GM12864 (cell line): ENCODE measurements around the gene ZMAT5.

ENCODE experiments used
- DNase-seq: peaks from one replicate; pipeline ENCODE4 v3.0.0-alpha.2; 2011; ENCODE audit warnings: low read depth
- H3K4me3 ChIP-seq: 2 replicates; pipeline ENCODE4 v1.5.1; 2011; ENCODE audit warnings: mild to moderate bottlenecking, low read depth, low read length, control low read depth
- TF ChIP-seq, protein P1 (sequence below): IDR thresholded peaks from 2 replicates; pipeline ENCODE4 v1.5.1; 2011; ENCODE audit warnings: low read depth, mild to moderate bottlenecking, moderate library complexity, low read length, control low read depth, inconsistent platforms; ENCODE audit errors: missing control alignments

ZMAT5 gene

DNA sequence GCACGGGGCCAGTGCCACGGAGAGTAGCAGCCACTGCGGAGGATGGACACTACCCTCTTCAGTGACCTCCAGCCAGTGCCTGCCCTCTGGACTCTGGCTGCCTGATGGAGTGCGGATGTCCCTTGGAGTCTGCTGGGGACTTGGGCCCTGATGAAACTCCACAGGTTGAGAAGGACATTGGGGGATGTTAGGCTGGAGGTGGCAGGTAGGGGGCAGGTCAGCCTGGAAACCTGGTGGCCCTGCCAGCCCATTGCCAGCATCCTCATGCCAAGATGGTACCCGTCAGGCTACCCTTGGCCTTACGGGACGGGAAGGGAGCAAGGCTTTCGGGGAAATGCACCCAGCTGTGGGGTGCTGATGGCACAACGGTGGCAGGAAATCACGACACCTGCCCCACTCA is 43.0 kb downstream of the ZMAT5 start:
- no peak for DNase-seq
- no peak overlapping the region for H3K4me3 ChIP-seq
- TF ChIP-seq, protein P1, sequence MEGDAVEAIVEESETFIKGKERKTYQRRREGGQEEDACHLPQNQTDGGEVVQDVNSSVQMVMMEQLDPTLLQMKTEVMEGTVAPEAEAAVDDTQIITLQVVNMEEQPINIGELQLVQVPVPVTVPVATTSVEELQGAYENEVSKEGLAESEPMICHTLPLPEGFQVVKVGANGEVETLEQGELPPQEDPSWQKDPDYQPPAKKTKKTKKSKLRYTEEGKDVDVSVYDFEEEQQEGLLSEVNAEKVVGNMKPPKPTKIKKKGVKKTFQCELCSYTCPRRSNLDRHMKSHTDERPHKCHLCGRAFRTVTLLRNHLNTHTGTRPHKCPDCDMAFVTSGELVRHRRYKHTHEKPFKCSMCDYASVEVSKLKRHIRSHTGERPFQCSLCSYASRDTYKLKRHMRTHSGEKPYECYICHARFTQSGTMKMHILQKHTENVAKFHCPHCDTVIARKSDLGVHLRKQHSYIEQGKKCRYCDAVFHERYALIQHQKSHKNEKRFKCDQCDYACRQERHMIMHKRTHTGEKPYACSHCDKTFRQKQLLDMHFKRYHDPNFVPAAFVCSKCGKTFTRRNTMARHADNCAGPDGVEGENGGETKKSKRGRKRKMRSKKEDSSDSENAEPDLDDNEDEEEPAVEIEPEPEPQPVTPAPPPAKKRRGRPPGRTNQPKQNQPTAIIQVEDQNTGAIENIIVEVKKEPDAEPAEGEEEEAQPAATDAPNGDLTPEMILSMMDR: no peak

DNA sequence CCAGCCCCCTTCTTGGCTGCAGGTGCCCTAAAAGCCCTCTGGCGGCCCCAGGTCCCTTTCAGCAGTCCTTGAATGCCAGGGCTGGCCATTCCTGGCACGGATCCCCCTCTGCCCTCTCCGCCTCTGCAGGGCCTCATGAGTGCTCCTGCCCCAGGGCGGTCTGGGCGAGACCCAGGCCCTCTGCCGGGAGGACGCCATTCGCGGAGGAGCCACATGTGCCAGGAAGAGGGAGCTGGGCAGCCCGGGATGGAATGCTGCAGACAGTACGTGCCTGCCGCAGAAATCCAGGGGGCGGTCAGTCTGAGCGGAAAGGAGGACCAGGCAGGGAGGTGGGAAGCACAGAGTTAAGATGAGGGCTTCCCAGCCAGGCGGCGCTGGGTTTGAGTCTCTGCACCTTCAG is 44.2 kb downstream of the ZMAT5 start:
- no peak for DNase-seq

DNA sequence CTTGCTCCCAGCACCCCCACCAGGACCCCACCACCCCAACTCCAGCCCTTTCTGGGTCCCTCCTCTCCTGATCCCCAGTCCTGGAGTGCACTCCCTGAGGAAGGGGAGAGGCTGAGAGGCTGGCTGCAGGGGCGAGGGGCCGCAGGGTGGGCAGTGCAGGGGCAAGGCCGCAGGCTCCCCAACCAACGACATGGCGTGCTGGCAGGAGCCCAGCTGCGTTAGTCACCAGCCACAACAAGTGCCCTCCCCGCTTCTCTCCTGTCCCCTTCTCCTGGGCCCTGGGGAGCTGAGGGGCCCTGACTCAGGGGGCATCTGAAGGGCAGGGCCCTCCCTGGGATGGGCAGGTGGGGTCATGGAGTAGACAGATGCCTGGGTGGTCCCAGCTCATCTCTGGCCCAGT is 44.7 kb downstream of the ZMAT5 start:
- no peak for DNase-seq
- TF ChIP-seq, protein P1: no peak
- no peak overlapping the region for H3K4me3 ChIP-seq

More for the DNA sequence above, 44.2 kb downstream of the ZMAT5 start:
- TF ChIP-seq, protein P1: no peak
- H3K4me3 ChIP-seq: no peak overlapping the region

DNA sequence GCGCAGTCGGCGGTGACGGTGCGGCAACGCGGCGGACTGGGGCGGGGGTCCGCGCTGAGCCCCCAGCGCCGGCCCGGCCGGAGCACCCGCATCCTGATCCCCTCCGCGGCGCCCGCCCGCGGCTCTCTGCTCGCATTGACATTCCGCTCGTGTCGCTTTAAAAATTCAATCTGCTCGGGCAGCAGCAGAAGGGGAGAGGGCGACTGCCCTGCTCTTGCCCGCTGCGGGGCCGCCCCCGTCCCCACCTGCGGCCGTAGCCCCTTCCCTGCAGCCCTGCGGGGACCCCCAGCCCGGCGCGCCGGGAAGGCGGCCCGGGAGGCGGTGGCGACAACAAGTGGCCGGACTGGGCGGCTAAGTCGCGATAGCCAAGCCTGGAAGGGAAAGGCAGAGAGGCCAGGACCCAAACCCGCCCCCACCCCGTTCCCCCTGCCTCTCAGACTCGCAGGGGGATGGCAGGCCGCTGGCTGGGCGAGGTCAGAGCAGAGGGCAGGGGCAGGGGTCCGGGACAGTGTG is 45.9 kb downstream of the ZMAT5 start:
- H3K4me3 ChIP-seq: no peak overlapping the region
- TF ChIP-seq, protein P1: no peak
- DNase-seq: no peak

DNA sequence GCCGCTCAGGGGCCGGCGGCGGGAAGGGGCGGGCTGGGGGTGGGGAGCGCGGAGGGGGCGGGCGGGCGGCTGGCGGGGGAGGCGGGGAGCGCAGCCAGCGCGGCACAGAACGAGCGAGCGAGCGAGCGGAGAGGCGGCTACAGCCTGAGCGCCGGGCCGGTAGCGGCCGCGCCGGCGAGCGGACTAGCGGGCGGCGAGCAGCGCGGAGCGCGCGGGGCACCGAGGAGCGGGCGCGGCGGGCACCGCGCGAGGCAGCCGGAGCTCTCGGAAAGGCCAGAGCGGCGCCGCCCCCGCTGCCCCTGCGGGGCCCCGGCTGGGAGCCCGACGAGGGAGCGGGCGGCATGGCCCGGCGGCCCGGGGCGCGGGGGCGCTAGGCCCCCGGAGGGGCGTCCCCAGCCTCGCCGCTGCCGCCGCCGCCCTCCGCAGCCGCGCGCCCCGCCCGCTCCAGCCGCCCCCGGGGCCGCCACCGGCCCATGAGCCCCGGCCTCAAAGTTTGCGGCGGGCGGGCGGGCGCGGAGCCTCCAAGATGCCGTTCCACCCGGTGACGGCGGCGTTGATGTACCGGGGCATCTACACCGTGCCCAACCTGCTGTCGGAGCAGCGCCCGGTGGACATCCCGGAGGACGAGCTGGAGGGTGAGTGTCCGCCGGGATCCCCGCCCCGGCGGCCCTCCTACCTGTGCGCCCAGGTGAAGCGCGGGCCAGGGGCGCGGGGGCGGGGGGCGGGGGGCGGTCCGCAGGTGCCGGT is 46.7 kb downstream of the ZMAT5 start, which contains the start of gene CABP7:
Gene CABP7, plus strand, starts transcription at position 105 of the 747 bp plus-strand sequence. Its CDS starts 422 bp downstream, at position 527.
- TF ChIP-seq, protein P1: no peak
- no peak within 1 kb of the TSS for H3K4me3 ChIP-seq
- DNase-seq: no peak

DNA sequence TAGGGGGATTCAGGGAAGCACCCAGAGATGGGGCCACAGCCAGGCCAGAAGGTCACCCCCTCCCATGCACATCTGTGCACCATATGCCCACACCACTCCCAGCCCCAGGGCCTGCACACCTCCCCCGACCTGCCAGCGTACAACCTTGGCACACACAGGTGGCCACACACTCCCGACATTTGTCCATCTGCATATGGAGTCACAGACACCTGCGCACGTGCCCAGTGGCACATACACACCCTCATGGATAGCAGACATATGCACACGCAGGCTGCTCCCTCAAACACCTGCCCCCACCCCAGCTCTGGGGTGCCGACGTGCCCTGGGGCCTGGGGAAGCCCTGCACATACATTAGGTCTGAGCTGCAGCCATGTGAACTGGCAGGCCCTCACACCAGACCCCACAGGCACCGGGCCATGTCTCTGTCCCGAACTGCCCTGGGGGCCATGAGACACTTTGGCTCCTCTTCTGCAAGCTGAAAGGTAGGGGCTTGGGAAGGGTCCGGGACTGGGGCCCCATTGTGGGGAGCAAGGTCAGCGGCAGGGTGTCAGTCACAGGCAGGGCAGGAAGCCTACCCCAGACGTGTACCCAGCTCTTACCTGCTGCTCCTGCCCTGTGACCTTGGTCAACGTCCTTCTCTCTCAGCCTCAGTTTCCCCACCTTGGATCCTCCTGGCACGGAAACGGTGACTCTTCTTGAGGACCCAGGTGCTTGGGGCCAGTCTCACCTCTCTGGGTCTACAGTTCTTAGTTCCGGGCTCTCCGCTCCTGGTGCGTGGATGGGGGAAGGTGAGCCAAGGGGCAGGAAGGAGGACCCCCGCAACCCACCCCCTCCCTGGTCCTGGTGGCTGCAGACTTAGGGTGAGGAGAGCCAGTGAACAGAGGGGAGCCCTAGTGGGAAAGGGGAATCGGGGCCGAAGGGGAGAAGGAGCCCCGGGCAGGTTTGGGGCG is 47.6 kb downstream of the ZMAT5 start:
- H3K4me3 ChIP-seq: no peak overlapping the region
- no peak for DNase-seq
- TF ChIP-seq, protein P1: no peak
